HepG2 (cell line): Measurements from ENCODE around the gene IGSF5. TPM values are rescaled to one million over a fixed set of nuclear protein-coding genes. Genes with fewer than 3 reads are reported as not detected.

Experiments
- ATAC-seq: fragments of 200-7000 bp; cut with Tn5 transposase; 3 replicates; pipeline ENCODE4 v1.9.1; 2020; ENCODE audit warnings: mild to moderate bottlenecking, moderate library complexity
- BruUV-seq: library from RNA; stranded (reverse); fragments of 400-500 nt; replicated peaks from 2 replicates; lab custom pipeline; 2021; lab: Mats Ljungman, UMichigan
- CTCF ChIA-PET: fragments of 300-600 bp; formaldehyde crosslinking; extraction: SDS; loops from one replicate; lab custom pipeline; 2021; ENCODE audit warnings: low total read pairs, inconsistent platforms, low intra/inter-chr PET ratio; lab: Yijun Ruan, JAX
- POLR2A ChIA-PET: fragments of 350-600 bp; sonication (Branson Sonifier 250); formaldehyde crosslinking; loops from one replicate; lab custom pipeline; 2020; ENCODE audit warnings: antibody characterized with exemption, inconsistent platforms; lab: Yijun Ruan, JAX
- DNase-seq: peaks from one replicate; pipeline ENCODE4 v3.0.0-alpha.2; 2015; ENCODE audit warnings: low spot score
- FAIRE-seq: peaks from 3 replicates; lab custom pipeline; 2011; peaks lifted over from hg19 to GRCh38; lab: Jason Lieb, UNC
- H2AFZ ChIP-seq: one replicate; pipeline ENCODE4 v1.6.1; 2011; ENCODE audit warnings: low read length, inconsistent platforms
- H3K27ac ChIP-seq: fragments of 300-600 bp; 3 replicates; pipeline ENCODE4 v1.8.0; 2011; ENCODE audit warnings: mixed run types, mild to moderate bottlenecking, mixed read lengths, low read length, inconsistent platforms; ENCODE audit not compliant: insufficient read depth; ENCODE audit errors: extremely low read length
- H3K27me3 ChIP-seq, 2 experiments: fragments of 200-600 bp in 1 of 2; 2 replicates in 1 of 2; 3 replicates in 1 of 2; pipeline versions ENCODE4 v1.6.0 to v1.8.0; 2011; ENCODE audit warnings: low read length in 2 of 2, mild to moderate bottlenecking in 2 of 2, moderate library complexity in 2 of 2, inconsistent platforms in 1 of 2; ENCODE audit not compliant: insufficient read depth in 2 of 2, control insufficient read depth in 1 of 2
- H3K36me3 ChIP-seq, 2 experiments: fragments of 200-600 bp in 1 of 2; replicated peaks in 1 of 2; 2 replicates in 1 of 2; 3 replicates in 1 of 2; pipeline versions ENCODE4 v1.5.1 to v1.8.0; 2011; ENCODE audit warnings: low read length in 2 of 2, inconsistent platforms in 1 of 2; ENCODE audit not compliant: insufficient read depth in 2 of 2, control insufficient read depth in 1 of 2
- H3K4me1 ChIP-seq: 2 replicates; pipeline ENCODE4 v1.5.1; 2012; ENCODE audit warnings: low read length, inconsistent platforms; ENCODE audit not compliant: insufficient read depth
- H3K4me2 ChIP-seq: 2 replicates; pipeline ENCODE4 v1.6.0; 2011; ENCODE audit warnings: low read depth, low read length, inconsistent platforms
- H3K4me3 ChIP-seq, 3 experiments: fragments of 200-600 bp in 1 of 3; sonication (generic), shearing (Covaris generic) in 1 of 3; replicated peaks in 1 of 3; 2 replicates each; pipeline ENCODE4 v1.5.1; 2011 to 2016; ENCODE audit warnings: low read length in 3 of 3, inconsistent platforms in 2 of 3, low read depth in 2 of 3, mild to moderate bottlenecking in 2 of 3, control low read depth in 1 of 3, mixed read lengths in 1 of 3; ENCODE audit not compliant: insufficient read depth in 1 of 3
- H3K79me2 ChIP-seq: one replicate; pipeline ENCODE4 v1.6.1; 2011; ENCODE audit warnings: low read length, inconsistent platforms; ENCODE audit not compliant: insufficient read depth
- H3K9ac ChIP-seq: 2 replicates; pipeline ENCODE4 v1.6.0; 2011; ENCODE audit warnings: mild to moderate bottlenecking, low read depth, low read length, inconsistent platforms; ENCODE audit not compliant: insufficient read depth
- H3K9me3 ChIP-seq: 2 replicates; pipeline ENCODE4 v1.5.1; 2012; ENCODE audit warnings: mild to moderate bottlenecking, low read length
- H4K20me1 ChIP-seq: 2 replicates; pipeline ENCODE4 v1.6.0; 2011; ENCODE audit warnings: inconsistent platforms, mild to moderate bottlenecking, low read length, moderate library complexity; ENCODE audit not compliant: insufficient read depth
- BRD4 ChIP-seq: sonication (generic); formaldehyde crosslinking; IDR thresholded peaks from 2 replicates; pipeline ENCODE4 v1.4.0; 2020; ENCODE audit warnings: missing genetic modification reagents
- SALL1 ChIP-seq: sonication (generic); formaldehyde crosslinking; IDR thresholded peaks from 2 replicates; pipeline ENCODE4 v1.8.0; 2022; ENCODE audit warnings: mild to moderate bottlenecking, missing genetic modification reagents
- TARDBP ChIP-seq: sonication (generic); formaldehyde crosslinking; IDR thresholded peaks from 2 replicates; pipeline ENCODE4 v1.8.0; 2022; ENCODE audit warnings: mild to moderate bottlenecking, missing genetic modification reagents
- ZNF18 ChIP-seq: sonication (generic); formaldehyde crosslinking; IDR thresholded peaks from 2 replicates; pipeline ENCODE4 v1.8.0; 2022; ENCODE audit warnings: mild to moderate bottlenecking, missing genetic modification reagents; ENCODE audit not compliant: insufficient replicate concordance
- ZNF564 ChIP-seq: sonication (generic); formaldehyde crosslinking; IDR thresholded peaks from 2 replicates; pipeline ENCODE4 v1.8.1; 2023; ENCODE audit warnings: mild to moderate bottlenecking, missing genetic modification reagents
- ZNF766 ChIP-seq: sonication (generic); formaldehyde crosslinking; IDR thresholded peaks from 2 replicates; pipeline ENCODE4 v1.5.0; 2020; ENCODE audit warnings: missing genetic modification reagents, borderline replicate concordance
- ZNF777 ChIP-seq: sonication (generic); formaldehyde crosslinking; IDR thresholded peaks from 2 replicates; pipeline ENCODE4 v1.4.0; 2020; ENCODE audit warnings: missing genetic modification reagents
- ZNF883 ChIP-seq: sonication (generic); formaldehyde crosslinking; IDR thresholded peaks from 2 replicates; pipeline ENCODE4 v1.5.1; 2020; ENCODE audit warnings: mild to moderate bottlenecking, missing genetic modification reagents; ENCODE audit errors: not compliant biosample characterization
- ZNF891 ChIP-seq: sonication (generic); formaldehyde crosslinking; IDR thresholded peaks from 2 replicates; pipeline ENCODE4 v1.5.0; 2020; ENCODE audit warnings: mild to moderate bottlenecking, missing genetic modification reagents
- WGBS: methylation state at CpG from one replicate; pipeline ENCODE4 v1.1.6; 2017; ENCODE audit warnings: low lambda C conversion rate; 5-methylcytosine and 5-hydroxymethylcytosine counted together
- in situ Hi-C: cut with HindIII; loops from 2 replicates; pipeline ENCODE4 v1.10.0; 2017; ENCODE audit warnings: low pct_unique_long_range_greater_than_20kb; ENCODE audit not compliant: extremely low pct_ligation_motif_present
- intact Hi-C: fragments of 100-400 bp; cut with micrococcal nuclease; formaldehyde crosslinking; loops from one replicate; pipeline ENCODE4 v1.10.0; 2022; ENCODE audit not compliant: unreplicated experiment
- polyA plus RNA-seq, 8 experiments: library from polyadenylated mRNA; depleted of rRNA in 3 of 8; stranded (reverse) in 7 of 8; unstranded in 1 of 8; fragments of >200 nt; fragmentation: Illumina TruSeq in 4 of 8; extraction: Trizol in 4 of 8; gene quantifications; 2 replicates each; pipeline versions ENCODE4 v1.2.1 to v1.2.3, GENCODE V29; 2011 to 2016; ENCODE audit warnings: low read depth in 4 of 8, missing spikeins in 1 of 8, mixed read lengths in 1 of 8; ENCODE audit not compliant: insufficient read depth in 1 of 8
- total RNA-seq, 5 experiments: library from RNA; depleted of rRNA; stranded (reverse); fragments of >200 nt; fragmentation: Illumina TruSeq; extraction: Trizol; gene quantifications; 2 replicates each; pipeline ENCODE4 v1.2.3, GENCODE V29; 2016; ENCODE audit warnings: low read depth in 1 of 5
- TF ChIP-seq, protein P1 (sequence below): sonication (generic); formaldehyde crosslinking; IDR thresholded peaks from 2 replicates; pipeline ENCODE4 v1.5.0; 2020; ENCODE audit warnings: missing genetic modification reagents
- TF ChIP-seq, protein P2 (sequence below), 2 experiments: sonication (generic) in 1 of 2; formaldehyde crosslinking in 1 of 2; IDR thresholded peaks; 2 replicates each; pipeline versions ENCODE4 v1.4.0 to v1.6.1; 2016 to 2020; ENCODE audit warnings: borderline replicate concordance in 1 of 2, low read depth in 1 of 2, mild to moderate bottlenecking in 1 of 2, missing genetic modification reagents in 1 of 2
- TF ChIP-seq, protein P3 (sequence below): sonication (generic); formaldehyde crosslinking; IDR thresholded peaks from 2 replicates; pipeline ENCODE4; 2020; ENCODE audit warnings: missing genetic modification reagents, mild to moderate bottlenecking, borderline replicate concordance

The IGSF5 gene
- total and polyA plus RNA-seq, 2 of the 13 experiments (the other 11 are each of a cell fraction or from before 2014, with no cell fraction given) = not detected

DNA sequence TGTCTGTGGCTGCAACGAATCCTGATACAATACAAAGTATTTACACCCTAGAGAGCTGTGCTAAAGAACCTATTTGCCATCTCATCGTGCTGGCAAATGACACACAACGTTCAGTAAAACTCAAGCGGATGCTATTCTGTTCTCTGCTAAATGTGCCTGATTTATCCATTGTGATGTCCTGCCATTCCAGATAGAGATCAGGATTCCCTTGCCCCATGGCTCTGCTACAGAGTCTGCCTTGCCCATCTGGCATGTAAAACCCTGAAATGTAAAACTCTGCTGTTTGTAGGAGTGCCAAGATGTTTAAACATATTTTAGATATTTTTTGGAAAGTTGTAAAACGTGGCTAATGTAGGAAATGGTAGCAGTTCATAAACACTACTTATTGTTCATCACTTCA lies 20.0 kb upstream of the IGSF5 start:
- no peak for TF ChIP-seq ZNF891 (CRISPR knock-in tag)
- TF ChIP-seq BRD4 (CRISPR knock-in tag) = no peak
- no peak for TF ChIP-seq ZNF883 (CRISPR knock-in tag)
- no peak for TF ChIP-seq ZNF564 (CRISPR knock-in tag)
- no peak for TF ChIP-seq ZNF777 (CRISPR knock-in tag)
- no peak for TF ChIP-seq ZNF766 (CRISPR knock-in tag)
- TF ChIP-seq SALL1 (CRISPR knock-in tag) = no peak
- TF ChIP-seq, protein P1, sequence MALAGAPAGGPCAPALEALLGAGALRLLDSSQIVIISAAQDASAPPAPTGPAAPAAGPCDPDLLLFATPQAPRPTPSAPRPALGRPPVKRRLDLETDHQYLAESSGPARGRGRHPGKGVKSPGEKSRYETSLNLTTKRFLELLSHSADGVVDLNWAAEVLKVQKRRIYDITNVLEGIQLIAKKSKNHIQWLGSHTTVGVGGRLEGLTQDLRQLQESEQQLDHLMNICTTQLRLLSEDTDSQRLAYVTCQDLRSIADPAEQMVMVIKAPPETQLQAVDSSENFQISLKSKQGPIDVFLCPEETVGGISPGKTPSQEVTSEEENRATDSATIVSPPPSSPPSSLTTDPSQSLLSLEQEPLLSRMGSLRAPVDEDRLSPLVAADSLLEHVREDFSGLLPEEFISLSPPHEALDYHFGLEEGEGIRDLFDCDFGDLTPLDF = no peak
- TF ChIP-seq, protein P2, sequence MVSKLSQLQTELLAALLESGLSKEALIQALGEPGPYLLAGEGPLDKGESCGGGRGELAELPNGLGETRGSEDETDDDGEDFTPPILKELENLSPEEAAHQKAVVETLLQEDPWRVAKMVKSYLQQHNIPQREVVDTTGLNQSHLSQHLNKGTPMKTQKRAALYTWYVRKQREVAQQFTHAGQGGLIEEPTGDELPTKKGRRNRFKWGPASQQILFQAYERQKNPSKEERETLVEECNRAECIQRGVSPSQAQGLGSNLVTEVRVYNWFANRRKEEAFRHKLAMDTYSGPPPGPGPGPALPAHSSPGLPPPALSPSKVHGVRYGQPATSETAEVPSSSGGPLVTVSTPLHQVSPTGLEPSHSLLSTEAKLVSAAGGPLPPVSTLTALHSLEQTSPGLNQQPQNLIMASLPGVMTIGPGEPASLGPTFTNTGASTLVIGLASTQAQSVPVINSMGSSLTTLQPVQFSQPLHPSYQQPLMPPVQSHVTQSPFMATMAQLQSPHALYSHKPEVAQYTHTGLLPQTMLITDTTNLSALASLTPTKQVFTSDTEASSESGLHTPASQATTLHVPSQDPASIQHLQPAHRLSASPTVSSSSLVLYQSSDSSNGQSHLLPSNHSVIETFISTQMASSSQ (IDR thresholded peaks at IDR 0.05; ENCODE audit: low read depth) = no peak
- TF ChIP-seq, protein P2 (CRISPR knock-in tag; IDR thresholded peaks at IDR 0.05; ENCODE audit: borderline replicate concordance) = no peak
- no peak for TF ChIP-seq TARDBP (CRISPR knock-in tag)
- TF ChIP-seq, protein P3, sequence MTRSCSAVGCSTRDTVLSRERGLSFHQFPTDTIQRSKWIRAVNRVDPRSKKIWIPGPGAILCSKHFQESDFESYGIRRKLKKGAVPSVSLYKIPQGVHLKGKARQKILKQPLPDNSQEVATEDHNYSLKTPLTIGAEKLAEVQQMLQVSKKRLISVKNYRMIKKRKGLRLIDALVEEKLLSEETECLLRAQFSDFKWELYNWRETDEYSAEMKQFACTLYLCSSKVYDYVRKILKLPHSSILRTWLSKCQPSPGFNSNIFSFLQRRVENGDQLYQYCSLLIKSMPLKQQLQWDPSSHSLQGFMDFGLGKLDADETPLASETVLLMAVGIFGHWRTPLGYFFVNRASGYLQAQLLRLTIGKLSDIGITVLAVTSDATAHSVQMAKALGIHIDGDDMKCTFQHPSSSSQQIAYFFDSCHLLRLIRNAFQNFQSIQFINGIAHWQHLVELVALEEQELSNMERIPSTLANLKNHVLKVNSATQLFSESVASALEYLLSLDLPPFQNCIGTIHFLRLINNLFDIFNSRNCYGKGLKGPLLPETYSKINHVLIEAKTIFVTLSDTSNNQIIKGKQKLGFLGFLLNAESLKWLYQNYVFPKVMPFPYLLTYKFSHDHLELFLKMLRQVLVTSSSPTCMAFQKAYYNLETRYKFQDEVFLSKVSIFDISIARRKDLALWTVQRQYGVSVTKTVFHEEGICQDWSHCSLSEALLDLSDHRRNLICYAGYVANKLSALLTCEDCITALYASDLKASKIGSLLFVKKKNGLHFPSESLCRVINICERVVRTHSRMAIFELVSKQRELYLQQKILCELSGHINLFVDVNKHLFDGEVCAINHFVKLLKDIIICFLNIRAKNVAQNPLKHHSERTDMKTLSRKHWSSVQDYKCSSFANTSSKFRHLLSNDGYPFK (CRISPR knock-in tag) = no peak
- TF ChIP-seq ZNF18 = no peak
- no peaks in the 10 kb centered on the region for H3K79me2 ChIP-seq
- 7% methylated on average over 5 of the region's 5 CpGs for WGBS
- in situ Hi-C loops (no loop called here), intact Hi-C loops (no loop called here)
- DNase-seq = no peak
- ChIA-PET CTCF (no interaction called here), POLR2A (no interaction called here)
- no peaks in the 10 kb centered on the region for H4K20me1 ChIP-seq
- H3K36me3 ChIP-seq = no peaks in the 10 kb centered on the region
- no peak for FAIRE-seq
- no peak overlapping the region for H3K27ac ChIP-seq
- H2AFZ ChIP-seq = no peak overlapping the region
- no peak for ATAC-seq
- no peak overlapping the region for H3K4me3 ChIP-seq
- no peaks in the 10 kb centered on the region for H3K9me3 ChIP-seq
- H3K9ac ChIP-seq = no peak overlapping the region
- H3K4me1 ChIP-seq = no peaks in the 10 kb centered on the region
- no peak overlapping the region for H3K4me2 ChIP-seq
- no peaks in the 10 kb centered on the region for H3K27me3 ChIP-seq
- BruUV-seq = no TSS peak
